ENCODE results near the gene GRIN2A.

DNA sequence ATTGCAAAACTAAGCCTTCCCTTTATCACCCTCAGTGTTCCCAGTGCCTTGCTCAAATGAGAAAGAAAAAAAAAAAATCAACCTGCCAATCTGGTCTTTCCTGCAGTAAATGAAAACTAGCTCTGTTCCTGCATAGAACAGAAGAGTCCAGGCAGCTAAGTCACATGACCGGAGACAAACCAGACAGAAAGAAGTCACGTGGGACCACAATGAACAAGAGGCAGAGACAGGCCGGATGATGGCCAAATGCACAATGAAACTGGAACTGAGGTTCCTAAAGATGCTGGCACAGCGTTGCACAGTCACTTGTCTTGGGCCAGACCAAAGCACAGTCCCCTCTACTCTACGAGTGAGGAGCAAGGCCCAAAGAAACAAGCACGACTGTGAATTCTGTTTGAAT, 172.5 kb downstream of the GRIN2A start:
- TF ChIP-seq, protein P1, sequence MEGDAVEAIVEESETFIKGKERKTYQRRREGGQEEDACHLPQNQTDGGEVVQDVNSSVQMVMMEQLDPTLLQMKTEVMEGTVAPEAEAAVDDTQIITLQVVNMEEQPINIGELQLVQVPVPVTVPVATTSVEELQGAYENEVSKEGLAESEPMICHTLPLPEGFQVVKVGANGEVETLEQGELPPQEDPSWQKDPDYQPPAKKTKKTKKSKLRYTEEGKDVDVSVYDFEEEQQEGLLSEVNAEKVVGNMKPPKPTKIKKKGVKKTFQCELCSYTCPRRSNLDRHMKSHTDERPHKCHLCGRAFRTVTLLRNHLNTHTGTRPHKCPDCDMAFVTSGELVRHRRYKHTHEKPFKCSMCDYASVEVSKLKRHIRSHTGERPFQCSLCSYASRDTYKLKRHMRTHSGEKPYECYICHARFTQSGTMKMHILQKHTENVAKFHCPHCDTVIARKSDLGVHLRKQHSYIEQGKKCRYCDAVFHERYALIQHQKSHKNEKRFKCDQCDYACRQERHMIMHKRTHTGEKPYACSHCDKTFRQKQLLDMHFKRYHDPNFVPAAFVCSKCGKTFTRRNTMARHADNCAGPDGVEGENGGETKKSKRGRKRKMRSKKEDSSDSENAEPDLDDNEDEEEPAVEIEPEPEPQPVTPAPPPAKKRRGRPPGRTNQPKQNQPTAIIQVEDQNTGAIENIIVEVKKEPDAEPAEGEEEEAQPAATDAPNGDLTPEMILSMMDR (IDR thresholded peaks at IDR 0.05; ENCODE audit: low read length): no peak
- TF ChIP-seq EZH2phosphoT487 (IDR thresholded peaks at IDR 0.05; ENCODE audit: low read length) (no peak), EZH2 (optimal IDR thresholded peaks at IDR 0.05; ENCODE audit: low read depth, low read length) (no peak)
